ENCODE data around the gene KIAA1217.
"Not testable (repeated sequence)": the region's sequence is repeated elsewhere in the genome, so short reads cannot be mapped to it uniquely, and the experiment has no call there.

The KIAA1217 gene

GRCh38 chr10:24427678-24428409 lies 218.9 kb downstream of the KIAA1217 start:
- no peaks in the 10 kb centered on the region for H3K9me3 Mint-ChIP-seq
- no peak overlapping the region for H3K4me3 Mint-ChIP-seq
- no peaks in the 10 kb centered on the region for H3K4me1 Mint-ChIP-seq
- H3K27ac Mint-ChIP-seq = no peak overlapping the region
- no peaks in the 10 kb centered on the region for H3K36me3 Mint-ChIP-seq
- H3K27me3 Mint-ChIP-seq = no peaks in the 10 kb centered on the region

- Mint-ChIP-seq H3K9me3 (no peaks in the 10 kb centered on the region), H3K27ac (no peak overlapping the region), H3K4me1 (no peaks in the 10 kb centered on the region), H3K27me3 (no peaks in the 10 kb centered on the region), H3K36me3 (no peaks in the 10 kb centered on the region), H3K4me3 (no peak overlapping the region)
Observed at GRCh38 chr10:24428410-24428782, 219.5 kb downstream of the KIAA1217 start.

DNA sequence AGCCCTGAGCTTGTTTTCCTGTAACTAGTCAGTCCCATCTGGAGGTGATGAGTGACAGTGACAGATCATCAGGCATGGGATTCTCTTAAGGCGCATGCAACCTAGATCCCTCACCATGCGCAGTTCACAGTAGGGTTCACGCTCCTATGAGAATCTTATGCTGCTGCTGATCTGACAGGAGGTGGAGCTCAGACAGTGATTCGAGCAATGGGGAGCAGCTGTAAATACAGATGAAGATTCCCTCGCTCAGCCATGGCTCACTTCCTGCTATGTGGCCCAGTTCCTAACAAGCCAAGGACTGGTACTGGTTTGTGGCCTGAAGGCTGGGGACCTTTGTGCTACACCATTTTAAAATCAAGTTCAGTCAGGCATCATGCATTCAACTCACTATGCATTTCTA lies 221.7 kb downstream of the KIAA1217 start:
- Mint-ChIP-seq H3K27me3 (no peaks in the 10 kb centered on the region), H3K4me1 (no peaks in the 10 kb centered on the region), H3K36me3 (no peaks in the 10 kb centered on the region), H3K27ac (no peak overlapping the region), H3K4me3 (no peak overlapping the region), H3K9me3 (no peaks in the 10 kb centered on the region)

DNA sequence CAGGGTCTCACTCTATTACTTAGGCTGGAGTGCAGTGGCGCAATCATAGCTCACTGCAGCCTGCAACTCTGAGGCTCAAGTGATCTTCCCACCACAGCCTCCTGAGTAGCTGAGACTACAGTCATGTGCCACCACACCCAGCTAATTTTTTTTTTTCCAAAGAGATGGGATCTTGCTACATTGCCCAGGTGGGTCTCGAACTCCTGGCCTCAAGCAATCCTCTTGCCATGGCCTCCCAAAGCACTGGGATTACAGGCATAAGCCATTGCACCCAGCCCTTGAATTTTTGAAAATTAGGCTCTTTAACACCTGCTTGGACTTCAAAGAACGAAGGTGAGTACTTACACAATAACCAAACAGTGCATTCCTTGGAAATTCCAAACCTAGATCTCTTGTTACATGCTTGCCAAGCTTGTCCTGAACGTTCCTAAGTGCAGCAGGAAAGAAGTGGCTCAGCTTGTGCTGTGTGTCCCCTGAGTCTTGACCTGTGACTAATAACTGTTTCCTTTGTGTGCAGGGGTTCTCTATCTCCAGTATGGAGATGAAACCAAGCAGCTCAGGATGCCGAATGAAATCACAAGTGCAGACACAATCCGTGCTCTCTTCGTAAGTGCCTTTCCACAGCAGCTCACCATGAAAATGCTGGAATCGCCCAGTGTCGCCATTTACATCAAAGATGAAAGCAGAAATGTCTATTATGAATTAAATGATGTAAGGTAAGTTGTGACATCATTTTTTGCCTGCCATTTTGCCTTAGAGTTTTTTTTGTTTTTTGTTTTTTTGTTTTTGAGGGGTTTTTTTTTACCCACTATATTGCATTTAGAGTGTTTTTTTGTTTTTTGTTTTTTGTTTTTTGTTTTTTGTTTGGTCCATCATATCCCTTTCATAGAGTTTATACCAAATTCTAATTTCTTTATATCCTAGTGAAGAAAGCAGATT lies 223.8 kb downstream of the KIAA1217 start:
- Mint-ChIP-seq H3K27ac (no peak overlapping the region), H3K4me1 (no peaks in the 10 kb centered on the region), H3K4me3 (no peak overlapping the region), H3K9me3 (no peaks in the 10 kb centered on the region), H3K36me3 (no peaks in the 10 kb centered on the region), H3K27me3 (no peaks in the 10 kb centered on the region)

DNA sequence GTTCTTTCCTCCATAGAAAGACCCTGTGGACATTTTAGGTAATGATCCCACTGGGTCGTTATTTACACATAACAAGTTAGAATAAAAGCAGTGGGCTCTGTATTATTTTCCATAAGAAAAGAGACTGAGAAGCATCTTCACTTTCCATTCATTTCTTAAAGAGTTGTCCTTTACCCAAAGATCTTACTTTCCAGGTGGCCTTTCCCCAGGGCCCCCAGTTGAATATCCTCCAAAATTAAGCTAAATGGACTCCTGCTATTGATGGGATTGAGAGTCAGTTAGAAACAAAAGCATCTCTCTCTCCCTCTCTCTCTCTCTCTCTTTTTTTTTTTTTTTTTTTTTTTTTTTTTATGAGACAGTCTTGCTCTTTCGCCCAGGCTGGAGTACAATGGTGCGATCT lies 224.8 kb downstream of the KIAA1217 start:
- H3K9me3 Mint-ChIP-seq = no peaks in the 10 kb centered on the region
- H3K4me3 Mint-ChIP-seq = no peak overlapping the region
- no peak overlapping the region for H3K27ac Mint-ChIP-seq
- no peaks in the 10 kb centered on the region for H3K4me1 Mint-ChIP-seq
- H3K36me3 Mint-ChIP-seq = no peaks in the 10 kb centered on the region
- H3K27me3 Mint-ChIP-seq = no peaks in the 10 kb centered on the region

- Mint-ChIP-seq H3K27ac (no peak overlapping the region), H3K9me3 (no peaks in the 10 kb centered on the region), H3K4me1 (no peaks in the 10 kb centered on the region), H3K27me3 (peaks cover 2% of the 10 kb centered on the region), H3K36me3 (no peaks in the 10 kb centered on the region), H3K4me3 (no peak overlapping the region)
Observed at GRCh38 chr10:24434961-24435360, 226.0 kb downstream of the KIAA1217 start.

DNA sequence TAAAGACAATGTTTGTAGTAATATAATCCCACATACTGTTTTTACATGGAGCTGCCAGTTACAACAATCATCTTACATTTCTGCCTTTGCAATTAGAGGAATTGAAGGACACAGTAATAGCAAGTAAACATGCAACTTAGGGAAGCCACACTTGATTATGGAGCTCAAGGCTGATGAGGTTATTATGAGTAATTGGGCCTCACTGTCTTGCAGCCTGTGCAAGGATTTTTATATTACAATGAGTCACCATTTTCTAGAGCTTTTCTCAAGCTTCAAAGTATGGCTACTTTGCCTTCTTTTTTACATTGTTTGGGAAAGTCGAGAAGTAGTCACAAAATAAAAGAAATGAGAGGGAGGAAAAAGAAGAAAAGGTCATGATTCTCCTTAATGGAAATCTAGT lies 226.4 kb downstream of the KIAA1217 start:
- Mint-ChIP-seq H3K27ac (no peak overlapping the region), H3K36me3 (no peaks in the 10 kb centered on the region), H3K27me3 (peaks cover 2% of the 10 kb centered on the region), H3K9me3 (no peaks in the 10 kb centered on the region), H3K4me1 (no peaks in the 10 kb centered on the region), H3K4me3 (no peak overlapping the region)

- Mint-ChIP-seq H3K4me3 (no peak overlapping the region), H3K27ac (no peak overlapping the region), H3K36me3 (no peaks in the 10 kb centered on the region), H3K9me3 (no peaks in the 10 kb centered on the region), H3K4me1 (no peaks in the 10 kb centered on the region), H3K27me3 (peaks cover 2% of the 10 kb centered on the region)
Observed at GRCh38 chr10:24437302-24437701, 228.4 kb downstream of the KIAA1217 start.

GRCh38 chr10:24438800-24439199 lies 229.9 kb downstream of the KIAA1217 start:
- no peaks in the 10 kb centered on the region for H3K9me3 Mint-ChIP-seq
- peaks cover 5% of the 10 kb centered on the region for H3K27me3 Mint-ChIP-seq
- no peak overlapping the region for H3K27ac Mint-ChIP-seq
- no peak overlapping the region for H3K4me3 Mint-ChIP-seq
- no peaks in the 10 kb centered on the region for H3K4me1 Mint-ChIP-seq
- H3K36me3 Mint-ChIP-seq = no peaks in the 10 kb centered on the region

DNA sequence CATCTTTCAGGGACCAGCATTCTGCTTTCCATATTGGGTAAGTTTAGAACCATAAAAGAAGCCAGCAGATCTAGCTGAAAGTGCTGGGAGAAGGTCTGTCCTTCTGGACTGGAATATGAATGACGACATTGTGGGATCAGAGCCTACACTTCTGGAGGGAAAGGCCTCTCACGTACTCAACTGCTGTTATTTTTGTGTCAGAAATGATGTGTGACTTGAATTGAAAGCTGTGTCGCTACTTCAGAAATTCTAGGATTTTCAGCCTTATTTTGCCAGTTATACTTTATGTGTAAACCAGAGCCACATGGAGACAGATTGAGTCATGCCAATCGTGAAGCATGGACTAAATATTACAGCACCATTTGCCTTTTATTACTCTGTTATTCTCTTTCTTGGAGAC lies 231.0 kb downstream of the KIAA1217 start:
- Mint-ChIP-seq H3K9me3 (no peaks in the 10 kb centered on the region), H3K27me3 (peaks cover 8% of the 10 kb centered on the region), H3K27ac (no peak overlapping the region), H3K4me3 (no peak overlapping the region), H3K4me1 (no peaks in the 10 kb centered on the region), H3K36me3 (no peaks in the 10 kb centered on the region)

DNA sequence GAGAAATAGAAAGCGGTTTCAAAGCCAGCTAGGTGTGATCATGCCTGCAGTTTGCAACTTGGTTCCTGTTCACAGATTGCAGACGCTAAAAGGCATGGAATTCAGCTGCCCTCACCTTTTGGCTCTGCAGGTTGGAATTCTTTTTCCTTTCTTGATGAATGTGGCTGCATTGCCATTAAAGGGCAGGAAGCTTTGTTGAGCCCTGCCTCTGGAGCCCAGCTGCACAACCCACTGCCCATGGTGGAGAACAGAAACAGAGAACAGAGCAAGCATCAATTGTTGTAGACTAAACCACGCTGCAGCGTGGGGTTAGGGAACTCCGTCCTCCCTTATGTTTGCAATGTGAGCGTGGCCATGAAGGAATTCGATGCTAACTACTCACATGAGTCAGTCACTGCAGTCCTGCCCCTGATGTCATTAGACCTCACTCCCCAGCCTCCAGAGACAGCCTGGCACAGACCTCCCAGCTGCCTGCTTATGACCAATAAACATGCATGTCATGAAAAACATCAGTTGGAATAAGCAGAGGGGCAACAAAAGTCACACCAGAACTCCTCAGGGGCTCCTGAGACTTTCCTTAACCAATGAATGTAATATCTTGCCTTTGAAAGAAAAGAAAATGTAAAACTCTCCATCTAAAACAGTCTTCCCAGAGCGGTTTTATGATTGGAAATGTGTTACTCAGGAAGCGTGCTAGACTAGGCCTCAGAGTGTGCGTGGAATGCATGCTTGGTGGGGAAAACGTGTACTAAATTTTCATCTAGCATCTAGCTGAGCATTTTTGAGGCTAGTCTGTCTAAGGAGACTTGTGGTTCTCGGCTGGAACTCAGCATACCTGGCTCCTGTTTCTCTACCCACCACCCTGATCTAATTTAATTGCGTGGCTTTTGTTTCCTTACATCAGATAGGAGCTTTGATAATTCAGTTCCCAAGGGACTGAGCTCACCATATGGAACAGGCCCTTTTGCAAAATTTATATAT lies 232.2 kb downstream of the KIAA1217 start:
- Mint-ChIP-seq H3K27me3 (peaks cover 8% of the 10 kb centered on the region), H3K9me3 (no peaks in the 10 kb centered on the region), H3K4me3 (no peak overlapping the region), H3K4me1 (no peaks in the 10 kb centered on the region), H3K27ac (no peak overlapping the region), H3K36me3 (no peaks in the 10 kb centered on the region)

GRCh38 chr10:24442234-24442633 lies 233.3 kb downstream of the KIAA1217 start:
- H3K27me3 Mint-ChIP-seq = peaks cover 10% of the 10 kb centered on the region
- H3K27ac Mint-ChIP-seq = no peak overlapping the region
- no peaks in the 10 kb centered on the region for H3K4me1 Mint-ChIP-seq
- H3K4me3 Mint-ChIP-seq = no peak overlapping the region
- H3K9me3 Mint-ChIP-seq = no peaks in the 10 kb centered on the region
- no peaks in the 10 kb centered on the region for H3K36me3 Mint-ChIP-seq

DNA sequence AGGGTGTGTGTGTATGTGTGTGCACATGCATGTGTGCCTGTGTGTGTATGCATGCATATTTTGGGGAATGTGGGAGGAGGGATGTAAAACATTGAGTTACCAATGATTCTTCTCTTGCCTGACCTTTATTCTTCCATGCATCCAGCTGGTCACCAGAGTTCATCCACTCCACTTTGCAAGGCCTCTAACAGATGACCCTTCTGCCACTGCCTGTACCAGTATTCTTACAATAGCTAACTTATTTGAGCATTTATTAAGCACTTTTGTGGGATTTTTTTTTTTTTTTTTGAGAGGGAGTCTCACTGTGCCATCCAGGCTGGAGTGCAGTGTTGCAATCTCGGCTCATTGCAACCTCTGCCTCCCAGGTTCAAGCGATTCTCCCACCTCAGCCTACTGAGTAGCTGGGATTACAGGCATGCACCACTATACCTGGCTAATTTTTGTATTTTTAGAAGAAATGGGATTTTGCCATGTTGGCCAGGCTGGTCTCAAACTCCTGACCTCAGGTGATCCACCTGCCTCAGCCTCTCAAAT lies 233.8 kb downstream of the KIAA1217 start:
- not testable (repeated sequence) for H3K4me1 Mint-ChIP-seq, H3K27ac Mint-ChIP-seq, H3K9me3 Mint-ChIP-seq, H3K36me3 Mint-ChIP-seq, H3K4me3 Mint-ChIP-seq
- H3K27me3 Mint-ChIP-seq = peaks cover 14% of the 10 kb centered on the region

DNA sequence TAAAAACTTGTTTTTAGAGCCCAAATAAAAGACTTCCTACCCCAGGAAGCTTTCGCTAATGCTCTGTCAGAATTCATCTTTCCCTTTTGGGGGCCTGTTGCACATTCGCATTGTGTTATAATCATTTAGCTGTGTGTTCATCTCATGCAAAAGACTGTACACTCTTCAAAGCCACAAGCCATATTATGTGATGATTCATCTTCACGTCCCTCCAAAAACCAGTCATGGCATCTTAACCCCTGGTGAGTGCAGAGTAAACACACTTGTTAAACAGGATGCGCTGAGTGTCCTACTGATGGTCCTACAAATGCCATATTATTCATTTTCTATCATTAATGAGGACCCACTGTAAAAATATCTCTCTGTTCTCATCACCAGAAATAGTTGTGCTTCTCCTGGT lies 235.4 kb downstream of the KIAA1217 start:
- H3K4me3 Mint-ChIP-seq = no peak overlapping the region
- H3K9me3 Mint-ChIP-seq = no peaks in the 10 kb centered on the region
- H3K27ac Mint-ChIP-seq = no peak overlapping the region
- H3K36me3 Mint-ChIP-seq = no peaks in the 10 kb centered on the region
- no peaks in the 10 kb centered on the region for H3K4me1 Mint-ChIP-seq
- peaks cover 14% of the 10 kb centered on the region for H3K27me3 Mint-ChIP-seq

- not testable (repeated sequence) for H3K4me3 Mint-ChIP-seq, H3K36me3 Mint-ChIP-seq, H3K4me1 Mint-ChIP-seq, H3K27ac Mint-ChIP-seq, H3K9me3 Mint-ChIP-seq
- H3K27me3 Mint-ChIP-seq = peaks cover 14% of the 10 kb centered on the region
Observed at GRCh38 chr10:24445958-24446357, 237.0 kb downstream of the KIAA1217 start.

Measured in activated naive CD4-positive, alpha-beta T cell treated with anti-CD3 and anti-CD28 coated beads, Interleukin-2, amount 50 U/mL, for 24 hours (primary cell).